ENCODE measurements around the gene CPNE5.

DNA sequence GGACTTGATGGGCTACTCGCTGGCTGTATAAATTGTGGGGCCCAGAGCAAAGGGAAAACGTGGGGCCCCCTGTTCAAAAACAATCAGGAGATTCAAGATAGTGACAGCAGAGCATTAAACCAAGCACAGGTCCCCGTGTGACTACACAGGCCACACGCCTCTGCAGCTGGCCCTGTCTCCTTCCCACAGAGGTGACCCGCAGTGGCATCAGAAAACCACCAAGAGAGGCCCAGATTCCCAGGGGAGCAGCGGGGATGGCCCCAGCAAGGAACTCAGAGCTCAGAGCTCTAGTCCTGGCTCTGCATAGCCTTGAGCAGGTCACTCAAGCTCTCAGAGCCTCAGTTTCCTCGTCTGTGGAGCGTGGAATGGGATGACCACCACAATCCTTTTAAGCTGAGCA is 57.6 kb downstream of the CPNE5 start:
- TF ChIP-seq CTCF (IDR thresholded peaks at IDR 0.05) (no peak), POLR2AphosphoS5 (IDR thresholded peaks at IDR 0.05) (no peak), POLR2A (IDR thresholded peaks at IDR 0.05) (no peak), EP300 (IDR thresholded peaks at IDR 0.05) (no peak)

Measured in sigmoid colon (tissue), 4 donors.